ENCODE measurements around the gene ADAMTS17.

The ADAMTS17 gene

GRCh38 chr15:100187677-100188076 is 154.1 kb downstream of the ADAMTS17 start:
- TF ChIP-seq CTCF (conservative IDR thresholded peaks at IDR 0.05) (no peak), ZFX (IDR thresholded peaks at IDR 0.05) (no peak)
- H3K27ac ChIP-seq, result no peak overlapping the region

GRCh38 chr15:100186960-100187359 is 154.8 kb downstream of the ADAMTS17 start:
- no peak overlapping the region for H3K27ac ChIP-seq
- TF ChIP-seq CTCF (conservative IDR thresholded peaks at IDR 0.05), result no peak

GRCh38 chr15:100186366-100186765 is 155.4 kb downstream of the ADAMTS17 start:
- H3K27ac ChIP-seq, result no peak overlapping the region
- no peak for TF ChIP-seq ZFX (IDR thresholded peaks at IDR 0.05)
- TF ChIP-seq CTCF (conservative IDR thresholded peaks at IDR 0.05), result no peak

- TF ChIP-seq CTCF (conservative IDR thresholded peaks at IDR 0.05), result no peak
- no peak for TF ChIP-seq ZFX (IDR thresholded peaks at IDR 0.05)
- H3K27ac ChIP-seq, result no peak overlapping the region
Measured at GRCh38 chr15:100183921-100184495, 157.8 kb downstream of the ADAMTS17 start.

GRCh38 chr15:100180921-100181320 is 160.9 kb downstream of the ADAMTS17 start:
- no peak overlapping the region for H3K27ac ChIP-seq
- TF ChIP-seq ZFX (IDR thresholded peaks at IDR 0.05), result no peak

- no peak overlapping the region for H3K27ac ChIP-seq
- TF ChIP-seq ZFX (IDR thresholded peaks at IDR 0.05), result no peak
- no peak for TF ChIP-seq CTCF (conservative IDR thresholded peaks at IDR 0.05)
Measured at GRCh38 chr15:100175406-100176114, 166.2 kb downstream of the ADAMTS17 start.

- no peak for TF ChIP-seq ZFX (IDR thresholded peaks at IDR 0.05)
- no peak for TF ChIP-seq CTCF (conservative IDR thresholded peaks at IDR 0.05)
- H3K27ac ChIP-seq, result no peak overlapping the region
Measured at GRCh38 chr15:100174904-100175275, 166.9 kb downstream of the ADAMTS17 start.
